ENCODE measurements around the gene SCP2. TPM values are rescaled to one million over a fixed set of nuclear protein-coding genes. Genes with fewer than 3 reads are reported as not detected.

The SCP2 gene
- polyA plus RNA-seq, 2 of the 4 experiments (the other 2 are of a cell fraction) = 79.0 to 124 TPM

DNA sequence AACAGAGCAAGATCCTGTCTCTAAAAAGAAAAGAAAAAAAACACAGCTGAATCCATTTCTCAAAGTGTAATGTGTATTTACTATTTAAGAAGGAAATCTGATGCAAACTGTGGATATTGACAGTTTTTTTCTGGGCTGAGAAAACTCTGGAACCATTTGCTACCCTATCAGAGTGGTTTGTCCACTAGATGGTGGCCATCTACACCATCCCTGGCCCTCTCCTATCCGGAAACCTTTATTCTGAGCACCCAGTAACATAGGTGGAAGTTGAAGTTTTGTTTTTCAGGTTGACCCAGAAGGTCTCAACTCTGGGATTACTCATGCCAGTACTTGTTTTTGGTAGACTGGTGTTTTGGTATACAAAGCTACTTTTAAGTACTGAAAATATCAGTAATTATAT lies 25.7 kb upstream of the SCP2 start:
- Histone ChIP-seq H3K27ac (no peak overlapping the region), H3K4me2 (no peak overlapping the region), H3K4me1 (0 out of 3 replicates have a peak, but pooled peaks cover 3% of the 10 kb centered on the region), H3K4me3 (no peak overlapping the region), H3K9me3 (no peaks in the 10 kb centered on the region)
- no peak for FAIRE-seq
- WGBS (ENCODE audit: missing lambda C conversion rate) = 64% methylated on average over 1 of the region's 1 CpG
- TF ChIP-seq FOXS1 (CRISPR knock-in tag; IDR thresholded peaks at IDR 0.05) = no peak
- no peak for TF ChIP-seq SREBF2 (IDR thresholded peaks at IDR 0.05)
- TF ChIP-seq NFE2L2 (conservative IDR thresholded peaks at IDR 0.05; ENCODE audit: low read length) = no peak
- TF ChIP-seq EHF (CRISPR knock-in tag; IDR thresholded peaks at IDR 0.05) = no peak
- no peak for TF ChIP-seq PHF8 (IDR thresholded peaks at IDR 0.05; ENCODE audit: borderline replicate concordance, low read depth)
- no peak for TF ChIP-seq HMGXB4 (CRISPR knock-in tag; IDR thresholded peaks at IDR 0.05; ENCODE audit: borderline replicate concordance)
- TF ChIP-seq, protein P1, sequence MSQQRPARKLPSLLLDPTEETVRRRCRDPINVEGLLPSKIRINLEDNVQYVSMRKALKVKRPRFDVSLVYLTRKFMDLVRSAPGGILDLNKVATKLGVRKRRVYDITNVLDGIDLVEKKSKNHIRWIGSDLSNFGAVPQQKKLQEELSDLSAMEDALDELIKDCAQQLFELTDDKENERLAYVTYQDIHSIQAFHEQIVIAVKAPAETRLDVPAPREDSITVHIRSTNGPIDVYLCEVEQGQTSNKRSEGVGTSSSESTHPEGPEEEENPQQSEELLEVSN (IDR thresholded peaks at IDR 0.05; ENCODE audit: borderline replicate concordance, low read depth) = no peak
- TF ChIP-seq RAD21 (conservative IDR thresholded peaks at IDR 0.05 in 1 of 2, IDR thresholded peaks at IDR 0.05 in 1 of 2) = no peak
- CTCF ChIA-PET = interaction anchor here (0.9 to 1.5 kb wide), 2 partner anchors 279 to 283 kb away, joined by 3 to 4 read pairs; no protein-coding TSS in a partner anchor
- no peak for ATAC-seq
- DNase-seq (ENCODE audit: low read depth in 1 of 2, low spot score in 1 of 2) = no peak
- POLR2A ChIA-PET = no interaction called here

DNA sequence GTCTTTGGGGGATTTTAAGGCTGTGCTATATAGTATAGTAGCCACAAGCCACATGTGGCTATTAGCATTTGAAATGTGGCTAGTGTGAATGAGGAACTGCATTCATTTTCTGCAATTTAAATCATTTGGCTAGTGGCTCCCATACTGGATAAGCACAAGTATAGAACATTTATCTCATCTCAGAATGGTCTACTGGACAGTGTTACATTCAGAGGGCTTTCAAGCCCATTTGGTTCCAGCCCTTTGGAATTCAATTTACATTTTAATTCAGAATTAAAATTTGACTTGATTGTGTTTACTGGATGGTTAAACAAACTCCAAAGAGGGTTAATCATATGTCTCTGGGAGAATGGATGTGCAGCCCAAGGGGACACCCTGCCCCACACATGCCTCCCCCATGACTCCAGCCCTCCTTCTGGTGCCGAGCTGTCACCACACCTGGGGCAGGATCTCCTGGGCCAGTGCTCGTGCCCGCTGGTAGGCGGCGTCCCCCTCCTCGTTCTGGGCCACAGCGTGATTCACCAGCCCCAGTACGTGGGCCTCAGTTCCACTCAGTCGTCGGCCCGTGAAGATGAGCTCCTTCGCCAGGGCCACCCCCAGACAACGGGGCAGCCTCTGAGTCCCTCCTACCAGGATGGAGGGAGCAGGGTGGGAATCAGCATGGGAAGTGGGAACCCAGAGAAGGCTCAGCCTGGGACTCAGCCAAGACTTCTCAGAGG lies 22.7 kb upstream of the SCP2 start:
- 93% methylated on average over 13 of the region's 13 CpGs for WGBS (ENCODE audit: missing lambda C conversion rate)
- no peak for TF ChIP-seq POLR2AphosphoS2 (conservative IDR thresholded peaks at IDR 0.05; ENCODE audit: low read length)
- no peak for TF ChIP-seq FOSB (CRISPR knock-in tag; IDR thresholded peaks at IDR 0.05)
- no peak for TF ChIP-seq ZC3H11A (IDR thresholded peaks at IDR 0.05)
- no peak for TF ChIP-seq EP300 (IDR thresholded peaks at IDR 0.05)
- TF ChIP-seq, protein P2, sequence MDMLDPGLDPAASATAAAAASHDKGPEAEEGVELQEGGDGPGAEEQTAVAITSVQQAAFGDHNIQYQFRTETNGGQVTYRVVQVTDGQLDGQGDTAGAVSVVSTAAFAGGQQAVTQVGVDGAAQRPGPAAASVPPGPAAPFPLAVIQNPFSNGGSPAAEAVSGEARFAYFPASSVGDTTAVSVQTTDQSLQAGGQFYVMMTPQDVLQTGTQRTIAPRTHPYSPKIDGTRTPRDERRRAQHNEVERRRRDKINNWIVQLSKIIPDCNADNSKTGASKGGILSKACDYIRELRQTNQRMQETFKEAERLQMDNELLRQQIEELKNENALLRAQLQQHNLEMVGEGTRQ (IDR thresholded peaks at IDR 0.05) = no peak
- TF ChIP-seq JUNB (IDR thresholded peaks at IDR 0.05) = no peak
- TF ChIP-seq CTCF (IDR thresholded peaks at IDR 0.05) = no peak
- no peak for TF ChIP-seq HOXA7 (CRISPR knock-in tag; IDR thresholded peaks at IDR 0.05)
- TF ChIP-seq SREBF2 (IDR thresholded peaks at IDR 0.05) = no peak
- TF ChIP-seq EHMT2 (IDR thresholded peaks at IDR 0.05; ENCODE audit: low read depth) = no peak
- no peak for TF ChIP-seq HOXB13 (CRISPR knock-in tag; IDR thresholded peaks at IDR 0.05; ENCODE audit: low read depth)
- ChIA-PET CTCF (interaction anchor here (0.6 to 2.3 kb wide), 11 partner anchors 11 to 288 kb away, joined by 3 to 10 read pairs (median 4); partner anchors contain the start of gene ECHDC2), POLR2A (no interaction called here)
- no peak for DNase-seq (ENCODE audit: low read depth in 1 of 2, low spot score in 1 of 2)
- no peak overlapping the region for H3K4me2 ChIP-seq
- FAIRE-seq = no peak
- peaks cover 10% of the 10 kb centered on the region; the same call in 1 of the 3 replicates for H3K4me1 ChIP-seq
- ATAC-seq = peak; percentile 32 to 48; a peak in 4 of 6 replicates
- no peak overlapping the region for H3K27ac ChIP-seq
- no peak overlapping the region for H3K4me3 ChIP-seq
- no peaks in the 10 kb centered on the region for H3K9me3 ChIP-seq
